GM12878 (cell line): ENCODE measurements around the gene ZNF506. TPM values are rescaled to one million over a fixed set of nuclear protein-coding genes. Genes with fewer than 3 reads are reported as not detected.

ENCODE experiments used
- CEBPB ChIP-seq, 2 experiments: fragments of 150-350 bp in 1 of 2; IDR thresholded peaks; 2 replicates each; pipeline ENCODE4 v1.6.1; 2012 to 2014; ENCODE audit warnings: low read depth in 2 of 2, low read length in 2 of 2, borderline replicate concordance in 1 of 2, inconsistent platforms in 1 of 2
- CHD1 ChIP-seq: IDR thresholded peaks from 2 replicates; pipeline ENCODE4 v1.6.1; 2012; ENCODE audit warnings: low read depth, low read length, improper control_type of control experiment
- CREB1 ChIP-seq: IDR thresholded peaks from 2 replicates; pipeline ENCODE4 v1.6.1; 2012; ENCODE audit warnings: low read depth, mild to moderate bottlenecking, inconsistent platforms
- DPF2 ChIP-seq: fragments of 450-650 bp; IDR thresholded peaks from 2 replicates; pipeline ENCODE4 v1.6.1; 2017; ENCODE audit warnings: mild to moderate bottlenecking
- EED ChIP-seq: sonication (generic); IDR thresholded peaks from 2 replicates; pipeline ENCODE4 v1.6.1; 2016; ENCODE audit warnings: antibody characterized with exemption, low read depth
- ETV6 ChIP-seq, 2 experiments: fragments of 450-650 bp in 1 of 2; IDR thresholded peaks in 1 of 2; conservative IDR thresholded peaks in 1 of 2; 2 replicates each; pipeline ENCODE4 v1.6.1; 2014; ENCODE audit warnings: antibody characterized with exemption in 1 of 2, borderline replicate concordance in 1 of 2, low read depth in 1 of 2, mild to moderate bottlenecking in 1 of 2, moderate library complexity in 1 of 2
- GABPA ChIP-seq: IDR thresholded peaks from 2 replicates; pipeline ENCODE4 v1.6.1; 2014; ENCODE audit warnings: antibody characterized with exemption, low read depth, mild to moderate bottlenecking, inconsistent platforms
- IKZF1 ChIP-seq: fragments of 450-650 bp; conservative IDR thresholded peaks from 2 replicates; pipeline ENCODE4 v1.6.1; 2017; ENCODE audit warnings: antibody characterized with exemption, mild to moderate bottlenecking
- IRF4 ChIP-seq: IDR thresholded peaks from 2 replicates; pipeline ENCODE4 v1.6.1; 2011; ENCODE audit warnings: low read depth, low read length
- LARP7 ChIP-seq: fragments of 450-650 bp; IDR thresholded peaks from 2 replicates; pipeline ENCODE4 v1.6.1; 2017; ENCODE audit warnings: mild to moderate bottlenecking
- MEF2B ChIP-seq: fragments of 450-650 bp; IDR thresholded peaks from 2 replicates; pipeline ENCODE4 v1.6.1; 2018; ENCODE audit warnings: mild to moderate bottlenecking, moderate library complexity; ENCODE audit not compliant: partially characterized antibody, poor library complexity, severe bottlenecking
- NFIC ChIP-seq: IDR thresholded peaks from 2 replicates; pipeline ENCODE4 v1.6.1; 2012; ENCODE audit warnings: low read depth, mild to moderate bottlenecking, inconsistent platforms, low read length, moderate library complexity
- NFYB ChIP-seq: IDR thresholded peaks from 2 replicates; pipeline ENCODE4 v1.6.1; 2011; ENCODE audit warnings: low read depth, mild to moderate bottlenecking, low read length, improper control_type of control experiment, moderate library complexity; ENCODE audit not compliant: insufficient read depth
- RBBP5 ChIP-seq: fragments of 200-600 bp; sonication (generic); conservative IDR thresholded peaks from 2 replicates; pipeline ENCODE4 v1.6.1; 2016
- RUNX3 ChIP-seq: IDR thresholded peaks from 2 replicates; pipeline ENCODE4 v1.6.1; 2012; ENCODE audit warnings: low read length, inconsistent platforms
- SIN3A ChIP-seq: IDR thresholded peaks from 2 replicates; pipeline ENCODE4 v1.6.1; 2012; ENCODE audit warnings: low read depth, low read length, improper control_type of control experiment
- SMARCA5 ChIP-seq: fragments of 450-650 bp; IDR thresholded peaks from 2 replicates; pipeline ENCODE4 v1.6.1; 2017; ENCODE audit warnings: mild to moderate bottlenecking
- SRF ChIP-seq, 2 experiments: IDR thresholded peaks; 2 replicates each; pipeline ENCODE4 v1.6.1; 2011; ENCODE audit warnings: low read depth in 2 of 2, low read length in 2 of 2, mild to moderate bottlenecking in 1 of 2, moderate library complexity in 1 of 2
- TARDBP ChIP-seq: IDR thresholded peaks from 2 replicates; pipeline ENCODE4 v1.6.1; 2016; ENCODE audit warnings: borderline replicate concordance
- YY1 ChIP-seq: IDR thresholded peaks from 2 replicates; pipeline ENCODE4 v1.6.1; 2011; ENCODE audit warnings: low read depth, mild to moderate bottlenecking, low read length
- ZBED1 ChIP-seq: IDR thresholded peaks from 2 replicates; pipeline ENCODE4 v1.6.1; 2016; ENCODE audit warnings: borderline replicate concordance
- ZNF217 ChIP-seq: fragments of 450-650 bp; IDR thresholded peaks from 2 replicates; pipeline ENCODE4 v1.6.1; 2017; ENCODE audit warnings: antibody characterized with exemption, mild to moderate bottlenecking
- polyA plus RNA-seq, 11 experiments: library from polyadenylated mRNA; depleted of rRNA in 4 of 11; unstranded in 6 of 11; stranded (reverse) in 5 of 11; fragments of >200 nt; fragmentation: Nextera tagmentation in 4 of 11; fragmentation: Illumina TruSeq in 1 of 11; extraction: Ambion mirVana in 4 of 11; extraction: Trizol in 1 of 11; gene quantifications; 1 replicate in 1 of 11; 2 replicates in 10 of 11; pipeline versions ENCODE4 v1.2.1 to v1.2.3, GENCODE V29; 2011 to 2016; ENCODE audit warnings: inconsistent platforms in 2 of 11, missing spikeins in 2 of 11, low read depth in 1 of 11
- total RNA-seq, 4 experiments: library from RNA; depleted of rRNA in 3 of 4; stranded (reverse); fragments of >200 nt in 3 of 4; fragmentation: Illumina TruSeq in 1 of 4; extraction: Trizol in 1 of 4; gene quantifications; 2 replicates each; pipeline versions ENCODE4 v1.2.1 to v1.2.3, GENCODE V29; 2013 to 2021
- TF ChIP-seq, protein P1 (sequence below): IDR thresholded peaks from 2 replicates; pipeline ENCODE4 v1.6.1; 2012; ENCODE audit warnings: low read depth, low read length, improper control_type of control experiment
- TF ChIP-seq, protein P2 (sequence below): IDR thresholded peaks from 2 replicates; pipeline ENCODE4 v1.6.1; 2011; ENCODE audit warnings: low read depth, mild to moderate bottlenecking, low read length, moderate library complexity, borderline replicate concordance; ENCODE audit errors: extremely low read depth
- TF ChIP-seq, protein P3 (sequence below): IDR thresholded peaks from 2 replicates; pipeline ENCODE4 v1.6.1; 2011; ENCODE audit warnings: low read depth, low read length, improper control_type of control experiment, borderline replicate concordance
- TF ChIP-seq, protein P4 (sequence below): IDR thresholded peaks from 2 replicates; pipeline ENCODE4 v1.6.1; 2012; ENCODE audit warnings: low read length, inconsistent platforms
- TF ChIP-seq, protein P5 (sequence below): IDR thresholded peaks from 2 replicates; pipeline ENCODE4 v1.6.1; 2011; ENCODE audit warnings: borderline replicate concordance, low read depth, mild to moderate bottlenecking, moderate library complexity, low read length; ENCODE audit not compliant: insufficient read depth, poor library complexity, severe bottlenecking

The ZNF506 gene
- total and polyA plus RNA-seq, 10 of the 15 experiments (the other 5 are each of a cell fraction or from before 2014, with no cell fraction given): 3.5 to 12.0 (median 7.9) TPM

DNA sequence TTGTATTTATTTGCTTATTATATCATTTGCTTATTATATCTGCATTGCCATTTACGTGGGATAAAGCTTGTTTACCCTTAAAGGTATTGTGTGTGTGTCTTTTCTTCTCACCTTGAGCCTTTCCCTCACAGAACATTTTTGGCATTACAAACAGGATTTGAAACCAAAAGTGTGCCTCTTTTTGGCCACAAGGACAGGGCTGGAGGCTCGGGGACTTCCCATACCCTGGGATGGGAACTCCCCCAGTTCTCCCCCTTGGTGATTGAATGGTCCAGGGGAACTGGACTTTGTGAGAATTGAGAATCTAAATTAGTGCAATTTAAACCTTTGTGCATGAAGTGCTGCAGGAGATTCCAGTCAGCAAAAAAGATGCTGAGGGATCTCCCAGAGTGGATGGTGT is 2.4 kb upstream of the ZNF506 start (continued):
- no peak for TF ChIP-seq TARDBP
- TF ChIP-seq ZNF217: no peak
- TF ChIP-seq SMARCA5: no peak
- peak; percentile 92 for TF ChIP-seq MEF2B
- TF ChIP-seq SIN3A: no peak
- TF ChIP-seq CREB1: no peak
- TF ChIP-seq, protein P1, sequence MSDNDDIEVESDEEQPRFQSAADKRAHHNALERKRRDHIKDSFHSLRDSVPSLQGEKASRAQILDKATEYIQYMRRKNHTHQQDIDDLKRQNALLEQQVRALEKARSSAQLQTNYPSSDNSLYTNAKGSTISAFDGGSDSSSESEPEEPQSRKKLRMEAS: no peak
- TF ChIP-seq, protein P2, sequence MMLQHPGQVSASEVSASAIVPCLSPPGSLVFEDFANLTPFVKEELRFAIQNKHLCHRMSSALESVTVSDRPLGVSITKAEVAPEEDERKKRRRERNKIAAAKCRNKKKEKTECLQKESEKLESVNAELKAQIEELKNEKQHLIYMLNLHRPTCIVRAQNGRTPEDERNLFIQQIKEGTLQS: no peak
- TF ChIP-seq ZBED1: no peak
- TF ChIP-seq NFYB: no peak
- TF ChIP-seq IKZF1: peak; percentile 60
- no peak for TF ChIP-seq YY1
- no peak for TF ChIP-seq RBBP5
- TF ChIP-seq DPF2: 0 out of 2 replicates have a peak, but pooled peaks have one; percentile 39
- TF ChIP-seq CHD1: no peak
- 0 out of 2 replicates have a peak, but pooled peaks have one; percentile 22 for TF ChIP-seq IRF4
- TF ChIP-seq, protein P3, sequence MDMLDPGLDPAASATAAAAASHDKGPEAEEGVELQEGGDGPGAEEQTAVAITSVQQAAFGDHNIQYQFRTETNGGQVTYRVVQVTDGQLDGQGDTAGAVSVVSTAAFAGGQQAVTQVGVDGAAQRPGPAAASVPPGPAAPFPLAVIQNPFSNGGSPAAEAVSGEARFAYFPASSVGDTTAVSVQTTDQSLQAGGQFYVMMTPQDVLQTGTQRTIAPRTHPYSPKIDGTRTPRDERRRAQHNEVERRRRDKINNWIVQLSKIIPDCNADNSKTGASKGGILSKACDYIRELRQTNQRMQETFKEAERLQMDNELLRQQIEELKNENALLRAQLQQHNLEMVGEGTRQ: no peak
- no peak for TF ChIP-seq GABPA
- no peak for TF ChIP-seq CEBPB (IDR thresholded peaks at IDR 0.05; ENCODE audit: borderline replicate concordance in 1 of 2, low read depth in 2 of 2, low read length in 2 of 2)
- no peak for TF ChIP-seq SRF (IDR thresholded peaks at IDR 0.05; ENCODE audit: low read depth in 2 of 2, low read length in 2 of 2)
- TF ChIP-seq ETV6 (conservative IDR thresholded peaks at IDR 0.05 in 1 of 2, IDR thresholded peaks at IDR 0.05 in 1 of 2; ENCODE audit: borderline replicate concordance in 1 of 2, low read depth in 1 of 2): no peak; a peak in 1 of 4 replicates
- no peak for TF ChIP-seq LARP7
- TF ChIP-seq RUNX3: peak; percentile 86
- peak; percentile 46; the same call in 1 of the 2 replicates for TF ChIP-seq NFIC
- TF ChIP-seq, protein P4, sequence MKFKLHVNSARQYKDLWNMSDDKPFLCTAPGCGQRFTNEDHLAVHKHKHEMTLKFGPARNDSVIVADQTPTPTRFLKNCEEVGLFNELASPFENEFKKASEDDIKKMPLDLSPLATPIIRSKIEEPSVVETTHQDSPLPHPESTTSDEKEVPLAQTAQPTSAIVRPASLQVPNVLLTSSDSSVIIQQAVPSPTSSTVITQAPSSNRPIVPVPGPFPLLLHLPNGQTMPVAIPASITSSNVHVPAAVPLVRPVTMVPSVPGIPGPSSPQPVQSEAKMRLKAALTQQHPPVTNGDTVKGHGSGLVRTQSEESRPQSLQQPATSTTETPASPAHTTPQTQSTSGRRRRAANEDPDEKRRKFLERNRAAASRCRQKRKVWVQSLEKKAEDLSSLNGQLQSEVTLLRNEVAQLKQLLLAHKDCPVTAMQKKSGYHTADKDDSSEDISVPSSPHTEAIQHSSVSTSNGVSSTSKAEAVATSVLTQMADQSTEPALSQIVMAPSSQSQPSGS: peak; percentile 21; the same call in 1 of the 2 replicates
- TF ChIP-seq, protein P5, sequence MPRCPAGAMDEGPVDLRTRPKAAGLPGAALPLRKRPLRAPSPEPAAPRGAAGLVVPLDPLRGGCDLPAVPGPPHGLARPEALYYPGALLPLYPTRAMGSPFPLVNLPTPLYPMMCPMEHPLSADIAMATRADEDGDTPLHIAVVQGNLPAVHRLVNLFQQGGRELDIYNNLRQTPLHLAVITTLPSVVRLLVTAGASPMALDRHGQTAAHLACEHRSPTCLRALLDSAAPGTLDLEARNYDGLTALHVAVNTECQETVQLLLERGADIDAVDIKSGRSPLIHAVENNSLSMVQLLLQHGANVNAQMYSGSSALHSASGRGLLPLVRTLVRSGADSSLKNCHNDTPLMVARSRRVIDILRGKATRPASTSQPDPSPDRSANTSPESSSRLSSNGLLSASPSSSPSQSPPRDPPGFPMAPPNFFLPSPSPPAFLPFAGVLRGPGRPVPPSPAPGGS: peak; percentile 87
- TF ChIP-seq EED: peak; percentile 53; the same call in 1 of the 2 replicates
